ENCODE measurements around the gene FAM47A.

The FAM47A gene

DNA sequence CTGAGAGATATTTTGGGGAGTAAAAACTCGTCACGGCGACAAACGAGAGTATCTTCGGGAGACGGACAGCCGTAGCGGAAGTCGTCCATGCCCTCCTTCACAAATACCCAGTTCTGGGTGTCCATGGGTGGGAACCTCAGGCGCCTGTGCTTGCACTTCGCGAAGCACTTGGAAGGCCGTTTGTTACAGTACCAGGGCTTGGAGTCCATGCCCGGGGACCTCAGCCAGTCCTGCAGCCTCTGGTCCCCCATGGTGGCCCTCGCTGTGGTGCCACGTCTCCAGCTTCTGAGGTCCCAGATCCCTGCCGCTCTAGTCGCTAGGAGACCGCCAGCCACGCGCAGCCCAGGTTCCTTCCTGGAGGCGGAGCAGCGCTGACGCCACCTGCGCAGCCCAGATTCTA is at the start of gene FAM47A:
Gene FAM47A (minus strand): TSS at position 287 of the 400 bp plus-strand sequence. CDS start 36 bp downstream, at position 251.
- Histone ChIP-seq H4K20me1 (ENCODE audit: insufficient read depth, low read length) (no peaks in the 10 kb centered on the region), H3K9me3 (ENCODE audit: low read length) (no peaks in the 10 kb centered on the region), H3K9me2 (ENCODE audit: low read depth, low read length) (no peaks in the 10 kb centered on the region), H3K4me3 (ENCODE audit: low read depth, low read length, poor library complexity, severe bottlenecking) (no peak within 1 kb of the TSS), H3K9ac (ENCODE audit: low read length) (no peak within 1 kb of the TSS), H3K4me2 (ENCODE audit: low read length) (no peak within 1 kb of the TSS), H3K36me3 (ENCODE audit: insufficient read depth, low read length) (no peaks in the 10 kb centered on the region), H3K79me2 (ENCODE audit: insufficient read depth, low read length) (no peaks in the 10 kb centered on the region), H3K27ac (ENCODE audit: low read depth, low read length, poor library complexity, severe bottlenecking) (no peak within 1 kb of the TSS), H3K27me3 (ENCODE audit: insufficient read depth, low read length) (no peaks in the 10 kb centered on the region), H3F3A (ENCODE audit: insufficient read depth, low read length) (no peaks in the 10 kb centered on the region), H2AFZ (ENCODE audit: low read length) (no peak within 1 kb of the TSS), H3K4me1 (ENCODE audit: insufficient read depth, low read length, severe bottlenecking) (no peaks in the 10 kb centered on the region)
- TF ChIP-seq, protein P1, sequence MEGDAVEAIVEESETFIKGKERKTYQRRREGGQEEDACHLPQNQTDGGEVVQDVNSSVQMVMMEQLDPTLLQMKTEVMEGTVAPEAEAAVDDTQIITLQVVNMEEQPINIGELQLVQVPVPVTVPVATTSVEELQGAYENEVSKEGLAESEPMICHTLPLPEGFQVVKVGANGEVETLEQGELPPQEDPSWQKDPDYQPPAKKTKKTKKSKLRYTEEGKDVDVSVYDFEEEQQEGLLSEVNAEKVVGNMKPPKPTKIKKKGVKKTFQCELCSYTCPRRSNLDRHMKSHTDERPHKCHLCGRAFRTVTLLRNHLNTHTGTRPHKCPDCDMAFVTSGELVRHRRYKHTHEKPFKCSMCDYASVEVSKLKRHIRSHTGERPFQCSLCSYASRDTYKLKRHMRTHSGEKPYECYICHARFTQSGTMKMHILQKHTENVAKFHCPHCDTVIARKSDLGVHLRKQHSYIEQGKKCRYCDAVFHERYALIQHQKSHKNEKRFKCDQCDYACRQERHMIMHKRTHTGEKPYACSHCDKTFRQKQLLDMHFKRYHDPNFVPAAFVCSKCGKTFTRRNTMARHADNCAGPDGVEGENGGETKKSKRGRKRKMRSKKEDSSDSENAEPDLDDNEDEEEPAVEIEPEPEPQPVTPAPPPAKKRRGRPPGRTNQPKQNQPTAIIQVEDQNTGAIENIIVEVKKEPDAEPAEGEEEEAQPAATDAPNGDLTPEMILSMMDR (IDR thresholded peaks at IDR 0.05; ENCODE audit: low read length), result no peak
- TF ChIP-seq EZH2 (IDR thresholded peaks at IDR 0.05; ENCODE audit: borderline replicate concordance, low read length), result no peak

DNA sequence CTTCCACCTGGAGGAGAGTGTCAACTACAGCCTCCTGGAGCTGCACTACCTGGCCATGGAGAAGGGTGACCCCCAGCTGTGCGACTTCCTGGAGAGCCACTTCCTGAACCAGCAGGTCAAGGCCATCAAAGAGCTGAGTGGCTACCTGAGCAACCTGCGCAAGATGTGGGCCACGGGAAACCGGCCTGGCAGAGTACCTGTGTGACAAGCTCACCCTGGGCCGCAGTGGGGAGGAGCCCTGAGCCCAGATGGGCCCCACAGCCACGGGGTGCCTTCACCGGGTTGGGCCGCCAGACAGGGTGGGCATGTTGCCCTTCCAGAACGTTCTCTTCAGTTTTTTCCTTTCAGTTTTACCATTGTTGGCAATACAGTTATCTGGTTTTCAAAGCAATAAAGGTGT is 15.2 kb upstream of the FAM47A start:
- no peak overlapping the region for H3K4me3 ChIP-seq (ENCODE audit: low read depth, low read length, poor library complexity, severe bottlenecking)
- H3F3A ChIP-seq (ENCODE audit: insufficient read depth, low read length), result no peaks in the 10 kb centered on the region
- no peak overlapping the region for H3K4me2 ChIP-seq (ENCODE audit: low read length)
- TF ChIP-seq, protein P1 (IDR thresholded peaks at IDR 0.05; ENCODE audit: low read length), result no peak
- TF ChIP-seq EZH2 (IDR thresholded peaks at IDR 0.05; ENCODE audit: borderline replicate concordance, low read length), result no peak
- no peaks in the 10 kb centered on the region for H3K4me1 ChIP-seq (ENCODE audit: insufficient read depth, low read length, severe bottlenecking)
- H4K20me1 ChIP-seq (ENCODE audit: insufficient read depth, low read length), result no peaks in the 10 kb centered on the region
- H3K9ac ChIP-seq (ENCODE audit: low read length), result no peak overlapping the region
- H3K79me2 ChIP-seq (ENCODE audit: insufficient read depth, low read length), result no peaks in the 10 kb centered on the region
- no peaks in the 10 kb centered on the region for H3K9me3 ChIP-seq (ENCODE audit: low read length)
- no peaks in the 10 kb centered on the region for H3K9me2 ChIP-seq (ENCODE audit: low read depth, low read length)
- H3K27ac ChIP-seq (ENCODE audit: low read depth, low read length, poor library complexity, severe bottlenecking), result no peak overlapping the region
- no peaks in the 10 kb centered on the region for H3K36me3 ChIP-seq (ENCODE audit: insufficient read depth, low read length)
- no peak overlapping the region for H2AFZ ChIP-seq (ENCODE audit: low read length)
- no peaks in the 10 kb centered on the region for H3K27me3 ChIP-seq (ENCODE audit: insufficient read depth, low read length)

DNA sequence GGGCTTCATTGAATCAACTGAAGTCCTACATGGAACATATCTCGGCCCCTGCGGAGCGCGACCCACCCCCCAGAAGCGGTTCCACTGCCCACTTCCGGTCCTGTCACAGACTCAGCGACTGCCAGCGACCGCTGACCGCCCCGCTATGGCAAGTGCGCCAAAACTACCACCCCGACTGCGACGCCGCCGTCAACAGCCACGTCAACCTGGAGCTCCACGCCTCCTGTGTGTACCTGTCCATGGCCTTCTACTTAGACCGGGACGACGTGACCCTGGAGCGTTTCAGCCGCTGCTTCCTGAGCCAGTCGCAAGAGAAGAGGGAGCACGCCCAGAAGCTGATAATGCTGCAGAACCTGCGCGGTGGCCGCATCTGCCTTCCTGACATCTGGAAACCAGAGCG is 14.8 kb upstream of the FAM47A start:
- H3K79me2 ChIP-seq (ENCODE audit: insufficient read depth, low read length), result no peaks in the 10 kb centered on the region
- no peaks in the 10 kb centered on the region for H3F3A ChIP-seq (ENCODE audit: insufficient read depth, low read length)
- no peak for TF ChIP-seq EZH2 (IDR thresholded peaks at IDR 0.05; ENCODE audit: borderline replicate concordance, low read length)
- TF ChIP-seq, protein P1 (IDR thresholded peaks at IDR 0.05; ENCODE audit: low read length), result no peak
- H3K4me1 ChIP-seq (ENCODE audit: insufficient read depth, low read length, severe bottlenecking), result no peaks in the 10 kb centered on the region
- no peak overlapping the region for H3K9ac ChIP-seq (ENCODE audit: low read length)
- no peak overlapping the region for H2AFZ ChIP-seq (ENCODE audit: low read length)
- H4K20me1 ChIP-seq (ENCODE audit: insufficient read depth, low read length), result no peaks in the 10 kb centered on the region
- H3K9me2 ChIP-seq (ENCODE audit: low read depth, low read length), result no peaks in the 10 kb centered on the region
- no peak overlapping the region for H3K4me2 ChIP-seq (ENCODE audit: low read length)
- H3K27me3 ChIP-seq (ENCODE audit: insufficient read depth, low read length), result no peaks in the 10 kb centered on the region
- H3K4me3 ChIP-seq (ENCODE audit: low read depth, low read length, poor library complexity, severe bottlenecking), result no peak overlapping the region
- H3K9me3 ChIP-seq (ENCODE audit: low read length), result no peaks in the 10 kb centered on the region
- no peak overlapping the region for H3K27ac ChIP-seq (ENCODE audit: low read depth, low read length, poor library complexity, severe bottlenecking)
- no peaks in the 10 kb centered on the region for H3K36me3 ChIP-seq (ENCODE audit: insufficient read depth, low read length)
